ENCODE measurements around the gene WNT8B. TPM values are rescaled to one million over a fixed set of nuclear protein-coding genes. Genes with fewer than 3 reads are reported as not detected.
A peak's percentile ranks its signal among the peaks of the same experiment; 100 is the strongest.

Gene WNT8B, protein sequence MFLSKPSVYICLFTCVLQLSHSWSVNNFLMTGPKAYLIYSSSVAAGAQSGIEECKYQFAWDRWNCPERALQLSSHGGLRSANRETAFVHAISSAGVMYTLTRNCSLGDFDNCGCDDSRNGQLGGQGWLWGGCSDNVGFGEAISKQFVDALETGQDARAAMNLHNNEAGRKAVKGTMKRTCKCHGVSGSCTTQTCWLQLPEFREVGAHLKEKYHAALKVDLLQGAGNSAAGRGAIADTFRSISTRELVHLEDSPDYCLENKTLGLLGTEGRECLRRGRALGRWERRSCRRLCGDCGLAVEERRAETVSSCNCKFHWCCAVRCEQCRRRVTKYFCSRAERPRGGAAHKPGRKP
- 1 to 10 TPM in 1 of 2 donors, under 1 TPM in 1; 0.40 to 1.8 TPM for total RNA-seq

DNA sequence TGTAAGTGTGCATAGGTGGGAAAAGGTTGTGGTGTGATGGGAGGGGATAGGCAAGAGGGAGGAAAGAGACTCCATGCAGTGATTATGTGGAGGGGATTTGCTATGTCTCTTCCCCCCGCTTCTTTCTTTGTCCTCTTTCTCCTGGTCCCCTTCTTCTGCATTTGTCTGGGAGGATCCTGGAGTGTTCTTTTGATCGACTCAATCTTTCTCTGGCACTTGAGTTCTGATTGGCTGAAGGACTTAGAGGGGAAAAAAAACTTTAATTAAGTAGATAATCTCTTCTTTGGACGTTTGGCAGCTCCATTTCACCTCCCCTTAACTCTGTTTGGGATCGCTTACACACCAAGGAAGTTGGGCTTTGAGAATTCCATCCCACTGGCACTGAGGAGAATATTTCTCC, at the start of gene WNT8B:
Gene WNT8B (plus strand): TSS at position 301 of the 400 bp plus-strand sequence. CDS start 160 bp downstream, outside the sequence.
- 59% methylated on average over 4 of the region's 4 CpGs for WGBS
- Histone ChIP-seq H3K36me3 (no peaks in the 10 kb centered on the region), H3K27ac (no peak within 1 kb of the TSS), H3K27me3 (replicated peaks; ENCODE audit: insufficient read depth) (no peaks in the 10 kb centered on the region), H3K4me3 (no peak within 1 kb of the TSS), H3K4me1 (replicated peaks) (no peaks in the 10 kb centered on the region), H3K9me3 (no peaks in the 10 kb centered on the region)
- TF ChIP-seq POLR2A (IDR thresholded peaks at IDR 0.05) = no peak
- no peak for DNase-seq (ENCODE audit: low spot score)
- intact Hi-C loops (cut with DNase I) = no loop called here

DNA sequence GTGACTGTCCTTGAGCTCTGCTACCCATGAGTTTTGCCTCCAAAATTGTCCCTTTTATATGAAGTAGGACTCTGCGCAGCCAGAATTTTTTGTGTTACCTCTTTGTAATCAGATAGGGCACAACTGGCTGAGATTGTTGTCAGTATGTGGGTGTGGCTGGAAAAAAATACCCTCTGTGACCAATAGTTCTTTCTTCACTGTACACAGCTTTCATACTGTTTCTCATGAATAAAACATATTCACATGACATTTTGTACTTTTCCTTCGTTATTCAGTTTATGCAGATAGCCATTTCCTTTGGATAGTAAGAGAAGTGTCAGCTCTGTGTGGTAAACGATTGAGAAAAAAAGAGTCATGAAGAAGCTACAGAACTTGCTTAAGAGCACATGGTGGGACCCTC, 49.6 kb upstream of the WNT8B start:
- DNase-seq (ENCODE audit: low spot score) = no peak
- no peaks in the 10 kb centered on the region for H3K4me1 ChIP-seq (replicated peaks)
- no peak overlapping the region for H3K27ac ChIP-seq
- TF ChIP-seq, protein P1, sequence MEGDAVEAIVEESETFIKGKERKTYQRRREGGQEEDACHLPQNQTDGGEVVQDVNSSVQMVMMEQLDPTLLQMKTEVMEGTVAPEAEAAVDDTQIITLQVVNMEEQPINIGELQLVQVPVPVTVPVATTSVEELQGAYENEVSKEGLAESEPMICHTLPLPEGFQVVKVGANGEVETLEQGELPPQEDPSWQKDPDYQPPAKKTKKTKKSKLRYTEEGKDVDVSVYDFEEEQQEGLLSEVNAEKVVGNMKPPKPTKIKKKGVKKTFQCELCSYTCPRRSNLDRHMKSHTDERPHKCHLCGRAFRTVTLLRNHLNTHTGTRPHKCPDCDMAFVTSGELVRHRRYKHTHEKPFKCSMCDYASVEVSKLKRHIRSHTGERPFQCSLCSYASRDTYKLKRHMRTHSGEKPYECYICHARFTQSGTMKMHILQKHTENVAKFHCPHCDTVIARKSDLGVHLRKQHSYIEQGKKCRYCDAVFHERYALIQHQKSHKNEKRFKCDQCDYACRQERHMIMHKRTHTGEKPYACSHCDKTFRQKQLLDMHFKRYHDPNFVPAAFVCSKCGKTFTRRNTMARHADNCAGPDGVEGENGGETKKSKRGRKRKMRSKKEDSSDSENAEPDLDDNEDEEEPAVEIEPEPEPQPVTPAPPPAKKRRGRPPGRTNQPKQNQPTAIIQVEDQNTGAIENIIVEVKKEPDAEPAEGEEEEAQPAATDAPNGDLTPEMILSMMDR (IDR thresholded peaks at IDR 0.05) = no peak
- TF ChIP-seq POLR2AphosphoS5 (IDR thresholded peaks at IDR 0.05) (no peak), POLR2A (IDR thresholded peaks at IDR 0.05) (no peak)
- no peaks in the 10 kb centered on the region for H3K36me3 ChIP-seq
- 75% methylated on average over 3 of the region's 3 CpGs for WGBS
- intact Hi-C loops (cut with DNase I) = no loop called here
- no peaks in the 10 kb centered on the region for H3K27me3 ChIP-seq (replicated peaks; ENCODE audit: insufficient read depth)
- no peaks in the 10 kb centered on the region for H3K9me3 ChIP-seq
- no peak overlapping the region for H3K4me3 ChIP-seq

DNA sequence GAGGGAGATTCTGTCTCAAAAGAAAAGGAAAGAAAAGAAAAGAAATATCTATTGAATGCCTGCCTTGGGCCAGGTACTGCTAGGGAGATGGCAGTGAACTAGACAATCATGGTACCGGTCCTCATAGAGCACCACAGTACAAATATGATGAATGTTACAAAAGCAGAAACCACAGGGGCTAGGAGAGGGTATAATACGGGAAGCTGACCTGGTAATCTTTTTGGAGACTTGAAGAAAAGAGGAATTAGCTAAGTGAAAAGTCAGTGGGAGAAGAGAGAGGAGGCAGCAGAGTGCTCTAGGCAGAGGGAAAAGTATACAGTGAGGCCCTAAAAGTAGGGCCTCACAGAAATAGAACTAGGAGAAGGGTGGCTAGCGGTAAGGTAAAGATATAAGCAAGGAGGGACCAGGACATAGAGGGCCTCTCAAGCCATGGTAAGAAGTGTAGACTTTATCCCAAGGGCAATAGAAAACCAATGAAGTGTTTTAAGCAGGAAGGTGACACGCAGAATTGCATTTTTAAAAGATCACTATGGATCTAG, 42.8 kb upstream of the WNT8B start:
- no peak for DNase-seq (ENCODE audit: low spot score)
- no peak for TF ChIP-seq POLR2AphosphoS5 (IDR thresholded peaks at IDR 0.05)
- TF ChIP-seq POLR2A (IDR thresholded peaks at IDR 0.05) = no peak
- TF ChIP-seq, protein P1 (IDR thresholded peaks at IDR 0.05) = no peak
- intact Hi-C loops (cut with DNase I) = no loop called here
- H3K27me3 ChIP-seq (replicated peaks; ENCODE audit: insufficient read depth) = no peaks in the 10 kb centered on the region
- H3K4me1 ChIP-seq (replicated peaks) = no peaks in the 10 kb centered on the region
- no peak overlapping the region for H3K27ac ChIP-seq
- no peak overlapping the region for H3K4me3 ChIP-seq
- no peaks in the 10 kb centered on the region for H3K36me3 ChIP-seq
- WGBS = 84% methylated on average over 4 of the region's 4 CpGs
- H3K9me3 ChIP-seq = no peaks in the 10 kb centered on the region

DNA sequence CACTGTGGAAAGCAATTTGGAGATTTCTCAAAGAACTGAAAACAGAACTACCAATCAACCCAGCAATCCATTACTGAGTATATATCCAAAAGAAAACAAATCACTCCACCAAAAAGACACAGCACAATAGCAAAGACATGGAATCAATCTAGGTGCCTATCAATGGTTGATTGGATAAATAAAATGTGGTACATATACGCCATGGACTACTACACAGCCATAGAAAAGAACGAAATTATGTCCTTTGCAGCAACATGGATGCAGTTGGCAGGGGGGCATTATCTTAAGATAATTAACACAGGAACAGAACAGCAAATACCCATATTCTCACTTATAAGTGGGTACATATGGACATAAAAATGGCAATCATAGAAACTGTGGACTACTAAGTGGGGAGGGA, 35.4 kb upstream of the WNT8B start:
- Histone ChIP-seq H3K27me3 (replicated peaks; ENCODE audit: insufficient read depth) (no peaks in the 10 kb centered on the region), H3K36me3 (no peaks in the 10 kb centered on the region), H3K9me3 (no peaks in the 10 kb centered on the region), H3K4me1 (replicated peaks) (no peaks in the 10 kb centered on the region), H3K4me3 (no peak overlapping the region), H3K27ac (no peak overlapping the region)
- no peak for DNase-seq (ENCODE audit: low spot score)
- TF ChIP-seq, protein P1 (IDR thresholded peaks at IDR 0.05) = no peak
- TF ChIP-seq POLR2A (IDR thresholded peaks at IDR 0.05) = no peak
- TF ChIP-seq POLR2AphosphoS5 (IDR thresholded peaks at IDR 0.05) = no peak
- 94% methylated on average over 2 of the region's 2 CpGs for WGBS
- intact Hi-C loops (cut with DNase I) = no loop called here

DNA sequence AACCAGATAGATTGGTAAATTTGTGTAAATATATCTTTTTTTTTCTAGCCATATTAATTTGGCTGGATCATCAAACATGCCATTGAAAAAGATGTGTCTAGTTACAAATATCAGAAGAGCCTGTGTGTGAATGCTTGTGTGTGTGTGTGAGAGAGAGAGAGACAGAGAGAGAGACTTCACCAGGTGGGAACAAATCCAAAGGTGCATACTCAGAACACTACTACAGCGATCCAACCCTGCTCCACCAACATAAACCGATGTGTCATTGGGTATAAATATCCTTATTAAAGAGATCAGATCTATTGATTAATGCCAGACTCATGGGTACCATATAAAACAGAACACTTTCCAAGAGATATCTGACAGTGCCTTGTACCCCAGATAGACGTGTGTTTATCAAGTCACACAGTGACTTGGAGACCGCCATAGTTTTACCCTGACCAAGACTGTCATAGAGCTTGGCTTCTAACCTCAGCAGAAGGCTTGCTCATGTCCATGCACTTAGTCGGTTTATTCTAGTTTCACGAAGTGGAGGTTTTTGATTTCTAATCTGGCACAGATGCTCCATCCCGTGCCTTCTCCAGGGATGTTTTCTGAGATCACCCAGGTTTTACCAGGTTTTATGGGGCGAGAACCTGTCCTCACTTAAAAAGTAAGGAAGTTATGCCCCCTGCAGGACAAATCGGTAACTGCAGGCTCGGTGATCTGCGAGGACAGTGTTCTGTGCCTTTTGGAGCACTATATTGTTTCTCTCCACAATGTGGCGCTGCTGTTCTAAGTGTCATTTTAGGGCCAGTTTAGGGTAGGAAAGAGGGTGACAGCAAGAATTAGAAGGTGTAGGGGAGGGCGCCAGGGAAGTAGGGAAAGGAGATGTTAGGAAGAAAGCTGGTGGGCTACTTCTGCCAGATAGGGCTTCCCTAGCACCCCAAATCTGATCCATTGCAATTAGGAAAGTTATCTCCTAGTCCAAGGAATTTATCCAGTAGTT, 29.3 kb upstream of the WNT8B start:
- no peak overlapping the region for H3K4me3 ChIP-seq
- H3K9me3 ChIP-seq = no peaks in the 10 kb centered on the region
- no peak overlapping the region for H3K27ac ChIP-seq
- no peaks in the 10 kb centered on the region for H3K4me1 ChIP-seq (replicated peaks)
- H3K36me3 ChIP-seq = no peaks in the 10 kb centered on the region
- DNase-seq (ENCODE audit: low spot score) = peak; percentile 98
- H3K27me3 ChIP-seq (replicated peaks; ENCODE audit: insufficient read depth) = no peaks in the 10 kb centered on the region
- intact Hi-C loops (cut with DNase I) = loop anchor here (1.0 to 5.0 kb wide), 2 partner anchors 84 to 95 kb away; partner anchors contain the start of gene SEC31B
- TF ChIP-seq, protein P1 (IDR thresholded peaks at IDR 0.05) = peak; percentile 96 to 100 (median 100)
- peak; percentile 83 for TF ChIP-seq POLR2AphosphoS5 (IDR thresholded peaks at IDR 0.05)
- no peak for TF ChIP-seq POLR2A (IDR thresholded peaks at IDR 0.05)
- WGBS = 22% methylated on average over 13 of the region's 13 CpGs

Measured in prostate gland (tissue), 2 donors.